KBM-7 (cell line): Measurements from ENCODE around the gene UBL3.

ENCODE experiments used
- DNase-seq: peaks from one replicate; pipeline ENCODE4 v3.0.0-alpha.2; 2015
- in situ Hi-C: fragments of 300-500 bp; cut with MboI; formaldehyde crosslinking; loops from 2 replicates; pipeline ENCODE4 v1.14.3; 2020; ENCODE audit warnings: low sequenced_read_pairs, low pct_unique_long_range_greater_than_20kb, mixed read lengths

Gene UBL3

GRCh38 chr13:29733147-29733611 is 117.2 kb downstream of the UBL3 start:
- in situ Hi-C loops = no loop called here
- peak; percentile 95 for DNase-seq

- DNase-seq = no peak
- in situ Hi-C loops = no loop called here
These were observed 120.2 kb downstream of the UBL3 start for GRCh38 chr13:29730253-29730652.

- in situ Hi-C loops = loop anchor here (25.0 kb wide), 1 partner anchor 210 kb away; no protein-coding TSS in a partner anchor
- no peak for DNase-seq
These were observed 128.0 kb downstream of the UBL3 start for GRCh38 chr13:29722415-29722814.

GRCh38 chr13:29721766-29722165 is 128.7 kb downstream of the UBL3 start:
- no peak for DNase-seq
- in situ Hi-C loops = loop anchor here (25.0 kb wide), 1 partner anchor 209 kb away; no protein-coding TSS in a partner anchor

- in situ Hi-C loops = loop anchor here (25.0 kb wide), 1 partner anchor 206 kb away; no protein-coding TSS in a partner anchor
- DNase-seq = no peak
These were observed 131.7 kb downstream of the UBL3 start for GRCh38 chr13:29718694-29719093.

GRCh38 chr13:29716493-29716892 is 133.9 kb downstream of the UBL3 start:
- no peak for DNase-seq
- in situ Hi-C loops = loop anchor here (25.0 kb wide), 1 partner anchor 204 kb away; no protein-coding TSS in a partner anchor
